Measurements from ENCODE around the gene CYTL1.
"Not testable (repeated sequence)": the region's sequence is repeated elsewhere in the genome, so short reads cannot be mapped to it uniquely, and the experiment has no call there.

CYTL1 gene

DNA sequence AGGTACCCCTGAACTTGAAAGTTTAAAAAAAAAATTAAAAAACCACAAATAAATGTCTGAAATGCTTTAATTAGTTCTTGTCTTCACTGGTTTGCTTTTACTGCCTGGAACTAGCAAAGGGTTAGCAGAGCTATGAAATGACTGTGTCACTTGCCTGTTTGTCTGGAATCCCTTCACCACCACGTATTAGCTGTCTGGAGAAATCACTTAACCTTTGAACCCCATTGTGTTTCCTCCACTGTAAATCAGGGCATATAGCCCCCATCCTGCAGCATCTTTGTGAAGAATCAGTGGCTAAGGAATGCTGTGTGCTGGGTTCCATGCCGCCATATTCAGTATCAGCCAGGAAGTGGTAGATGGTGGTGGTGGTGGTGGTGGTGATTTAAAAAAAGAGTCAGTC lies 6.3 kb downstream of the CYTL1 start:
- DNase-seq (ENCODE audit: low read depth, low spot score), result no peak
- no peak overlapping the region for H3K4me3 ChIP-seq (ENCODE audit: low read depth, low read length)
- ChIA-PET CTCF (interaction anchor here (1.6 kb wide), 1 partner anchor 38 kb away, joined by 4 read pairs; the partner anchor contains the start of gene STK32B), POLR2A (no interaction called here)
- TF ChIP-seq, protein P1, sequence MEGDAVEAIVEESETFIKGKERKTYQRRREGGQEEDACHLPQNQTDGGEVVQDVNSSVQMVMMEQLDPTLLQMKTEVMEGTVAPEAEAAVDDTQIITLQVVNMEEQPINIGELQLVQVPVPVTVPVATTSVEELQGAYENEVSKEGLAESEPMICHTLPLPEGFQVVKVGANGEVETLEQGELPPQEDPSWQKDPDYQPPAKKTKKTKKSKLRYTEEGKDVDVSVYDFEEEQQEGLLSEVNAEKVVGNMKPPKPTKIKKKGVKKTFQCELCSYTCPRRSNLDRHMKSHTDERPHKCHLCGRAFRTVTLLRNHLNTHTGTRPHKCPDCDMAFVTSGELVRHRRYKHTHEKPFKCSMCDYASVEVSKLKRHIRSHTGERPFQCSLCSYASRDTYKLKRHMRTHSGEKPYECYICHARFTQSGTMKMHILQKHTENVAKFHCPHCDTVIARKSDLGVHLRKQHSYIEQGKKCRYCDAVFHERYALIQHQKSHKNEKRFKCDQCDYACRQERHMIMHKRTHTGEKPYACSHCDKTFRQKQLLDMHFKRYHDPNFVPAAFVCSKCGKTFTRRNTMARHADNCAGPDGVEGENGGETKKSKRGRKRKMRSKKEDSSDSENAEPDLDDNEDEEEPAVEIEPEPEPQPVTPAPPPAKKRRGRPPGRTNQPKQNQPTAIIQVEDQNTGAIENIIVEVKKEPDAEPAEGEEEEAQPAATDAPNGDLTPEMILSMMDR (IDR thresholded peaks at IDR 0.05; ENCODE audit: insufficient read depth, low read length, missing control alignments), result no peak

GRCh38 chr4:5012244-5012898 lies 6.9 kb downstream of the CYTL1 start:
- TF ChIP-seq, protein P1 (IDR thresholded peaks at IDR 0.05; ENCODE audit: insufficient read depth, low read length, missing control alignments), result no peak
- CTCF ChIA-PET, result interaction anchor here (1.3 to 1.6 kb wide), 2 partner anchors 21 to 38 kb away, joined by 4 read pairs; partner anchors contain the start of gene STK32B
- no peak for DNase-seq (ENCODE audit: low read depth, low spot score)
- H3K4me3 ChIP-seq (ENCODE audit: low read depth, low read length), result no peak overlapping the region
- POLR2A ChIA-PET, result no interaction called here

DNA sequence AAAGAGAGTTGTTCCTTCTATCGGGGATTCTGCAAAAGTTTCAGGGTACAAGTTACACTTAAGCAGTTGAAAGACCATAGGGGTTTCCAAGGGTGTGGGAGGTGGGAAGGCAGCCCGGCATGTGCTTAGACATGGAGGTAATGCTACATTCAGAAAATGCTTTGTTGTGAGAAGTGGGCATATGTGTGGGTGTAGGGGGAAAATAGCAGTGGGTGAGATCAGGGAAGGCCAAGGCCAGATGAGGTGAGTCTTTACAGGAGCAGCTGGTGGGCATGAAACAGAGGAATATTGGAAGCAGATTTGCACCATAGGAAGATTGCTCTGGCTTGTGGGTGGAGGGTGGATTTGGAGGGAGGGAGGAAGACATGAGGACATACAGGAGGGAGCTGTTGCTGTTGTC lies 8.3 kb downstream of the CYTL1 start:
- ChIA-PET CTCF (interaction anchor here (1.2 to 1.3 kb wide), 2 partner anchors 17 to 23 kb away, joined by 4 read pairs; no protein-coding TSS in a partner anchor), POLR2A (no interaction called here)
- TF ChIP-seq, protein P1 (IDR thresholded peaks at IDR 0.05; ENCODE audit: insufficient read depth, low read length, missing control alignments), result no peak
- no peak for DNase-seq (ENCODE audit: low read depth, low spot score)
- H3K4me3 ChIP-seq (ENCODE audit: low read depth, low read length), result no peak overlapping the region

- TF ChIP-seq, protein P1 (IDR thresholded peaks at IDR 0.05; ENCODE audit: insufficient read depth, low read length, missing control alignments), result no peak
- no peak overlapping the region for H3K4me3 ChIP-seq (ENCODE audit: low read depth, low read length)
- no peak for DNase-seq (ENCODE audit: low read depth, low spot score)
- CTCF ChIA-PET, result no interaction called here
- POLR2A ChIA-PET, result no interaction called here
These were observed 9.5 kb downstream of the CYTL1 start for GRCh38 chr4:5009796-5010195.

DNA sequence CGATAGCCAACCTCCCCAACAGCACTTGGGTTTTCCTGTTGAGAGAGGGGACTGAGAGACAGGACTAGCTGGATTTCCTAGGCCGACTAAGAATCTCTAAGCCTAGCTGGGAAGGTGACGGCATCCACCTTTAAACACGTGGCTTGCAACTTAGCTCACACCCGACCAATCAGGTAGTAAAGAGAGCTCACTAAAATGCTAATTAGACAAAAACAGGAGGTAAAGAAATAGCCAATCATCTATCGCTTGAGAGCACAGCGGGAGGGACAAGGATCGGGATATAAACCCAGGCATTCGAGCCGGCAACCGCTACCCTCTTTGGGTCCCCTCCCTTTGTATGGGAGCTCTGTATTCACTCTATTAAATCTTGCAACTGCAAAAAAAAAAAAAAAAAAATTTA lies 12.3 kb downstream of the CYTL1 start:
- H3K4me3 ChIP-seq (ENCODE audit: low read depth, low read length); DNase-seq (ENCODE audit: low read depth, low spot score); POLR2A ChIA-PET; CTCF ChIA-PET: not testable (repeated sequence)

GRCh38 chr4:5004496-5004895 lies 14.8 kb downstream of the CYTL1 start:
- DNase-seq (ENCODE audit: low read depth, low spot score), result no peak
- ChIA-PET CTCF (interaction anchor here (1.0 kb wide), 1 partner anchor 11 kb away, joined by 3 read pairs; no protein-coding TSS in a partner anchor), POLR2A (no interaction called here)
- H3K4me3 ChIP-seq (ENCODE audit: low read depth, low read length), result no peak overlapping the region
- TF ChIP-seq, protein P1 (IDR thresholded peaks at IDR 0.05; ENCODE audit: insufficient read depth, low read length, missing control alignments), result no peak

DNA sequence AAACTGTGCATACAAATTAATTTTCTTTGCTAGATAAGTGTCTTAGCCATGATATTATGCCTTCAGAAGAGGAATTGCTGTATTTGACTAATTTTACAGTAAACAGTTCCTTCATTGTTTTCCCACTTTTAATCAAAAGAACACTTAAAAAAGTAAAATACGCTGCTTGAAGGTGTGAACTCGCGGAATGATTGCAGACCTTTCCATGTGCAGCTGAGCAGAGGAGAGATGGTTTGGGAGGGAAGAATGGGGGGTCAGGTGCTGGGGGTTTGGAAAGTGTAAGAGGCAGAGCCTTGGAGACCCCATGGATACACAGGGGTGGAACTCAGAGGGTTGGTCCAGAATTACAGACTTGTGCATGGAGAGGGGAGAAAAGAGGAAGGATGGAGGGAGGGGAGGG lies 15.3 kb downstream of the CYTL1 start:
- no peak for DNase-seq (ENCODE audit: low read depth, low spot score)
- CTCF ChIA-PET, result no interaction called here
- POLR2A ChIA-PET, result no interaction called here

More for the DNA sequence above, 15.3 kb downstream of the CYTL1 start:
- TF ChIP-seq, protein P1 (IDR thresholded peaks at IDR 0.05; ENCODE audit: insufficient read depth, low read length, missing control alignments), result no peak
- no peak overlapping the region for H3K4me3 ChIP-seq (ENCODE audit: low read depth, low read length)
